GM12878 (cell line): Measurements from ENCODE around the gene SLC36A2. TPM values are rescaled to one million over a fixed set of nuclear protein-coding genes. Genes with fewer than 3 reads are reported as not detected.

Experiments used
- ASH2L ChIP-seq: fragments of 300-600, 200-600 bp; sonication (generic); IDR thresholded peaks from 2 replicates; pipeline ENCODE4 v1.6.1; 2017; ENCODE audit warnings: low read depth, mild to moderate bottlenecking, borderline replicate concordance
- ATF2 ChIP-seq: IDR thresholded peaks from 2 replicates; pipeline ENCODE4 v1.6.1; 2012; ENCODE audit warnings: low read length, inconsistent platforms
- ATF3 ChIP-seq: IDR thresholded peaks from 2 replicates; pipeline ENCODE4 v1.6.1; 2011; ENCODE audit warnings: low read depth, mild to moderate bottlenecking, low read length, moderate library complexity, borderline replicate concordance; ENCODE audit errors: extremely low read depth
- MXI1 ChIP-seq: fragments of 150-350 bp; IDR thresholded peaks from 2 replicates; pipeline ENCODE4 v1.6.1; 2011; ENCODE audit warnings: low read depth, mild to moderate bottlenecking, inconsistent platforms, low read length, improper control_type of control experiment
- NRF1 ChIP-seq: conservative IDR thresholded peaks from 2 replicates; pipeline ENCODE4 v1.6.1; 2011; ENCODE audit warnings: mild to moderate bottlenecking, low read depth, low read length, improper control_type of control experiment
- ZBTB11 ChIP-seq: fragments of 450-650 bp; formaldehyde crosslinking; IDR thresholded peaks from 2 replicates; pipeline ENCODE4 v1.5.0; 2022; ENCODE audit warnings: mild to moderate bottlenecking, missing genetic modification characterization
- ZNF687 ChIP-seq: fragments of 450-650 bp; IDR thresholded peaks from 2 replicates; pipeline ENCODE4 v1.6.1; 2017; ENCODE audit warnings: mild to moderate bottlenecking, moderate library complexity
- polyA plus RNA-seq, 11 experiments: library from polyadenylated mRNA; depleted of rRNA in 4 of 11; unstranded in 6 of 11; stranded (reverse) in 5 of 11; fragments of >200 nt; fragmentation: Nextera tagmentation in 4 of 11; fragmentation: Illumina TruSeq in 1 of 11; extraction: Ambion mirVana in 4 of 11; extraction: Trizol in 1 of 11; gene quantifications; 1 replicate in 1 of 11; 2 replicates in 10 of 11; pipeline versions ENCODE4 v1.2.1 to v1.2.3, GENCODE V29; 2011 to 2016; ENCODE audit warnings: inconsistent platforms in 2 of 11, missing spikeins in 2 of 11, low read depth in 1 of 11
- total RNA-seq, 4 experiments: library from RNA; depleted of rRNA in 3 of 4; stranded (reverse); fragments of >200 nt in 3 of 4; fragmentation: Illumina TruSeq in 1 of 4; extraction: Trizol in 1 of 4; gene quantifications; 2 replicates each; pipeline versions ENCODE4 v1.2.1 to v1.2.3, GENCODE V29; 2013 to 2021

The SLC36A2 gene
- total and polyA plus RNA-seq, 10 of the 15 experiments (the other 5 are each of a cell fraction or from before 2014, with no cell fraction given): not detected

- no peak for TF ChIP-seq ZNF687
- no peak for TF ChIP-seq ZBTB11 (CRISPR knock-in tag)
- TF ChIP-seq MXI1: no peak
- TF ChIP-seq NRF1: no peak
- no peak for TF ChIP-seq ATF3
- no peak for TF ChIP-seq ASH2L
- no peak for TF ChIP-seq ATF2
These were observed 16.3 kb upstream of the SLC36A2 start (continued) for GRCh38 chr5:151363673-151364072.
